ENCODE measurements around the gene PNPLA3. TPM values are rescaled to one million over a fixed set of nuclear protein-coding genes. Genes with fewer than 3 reads are reported as not detected.

PNPLA3 gene
- polyA plus RNA-seq, 2 donors, result 0.19 to 0.41 TPM

DNA sequence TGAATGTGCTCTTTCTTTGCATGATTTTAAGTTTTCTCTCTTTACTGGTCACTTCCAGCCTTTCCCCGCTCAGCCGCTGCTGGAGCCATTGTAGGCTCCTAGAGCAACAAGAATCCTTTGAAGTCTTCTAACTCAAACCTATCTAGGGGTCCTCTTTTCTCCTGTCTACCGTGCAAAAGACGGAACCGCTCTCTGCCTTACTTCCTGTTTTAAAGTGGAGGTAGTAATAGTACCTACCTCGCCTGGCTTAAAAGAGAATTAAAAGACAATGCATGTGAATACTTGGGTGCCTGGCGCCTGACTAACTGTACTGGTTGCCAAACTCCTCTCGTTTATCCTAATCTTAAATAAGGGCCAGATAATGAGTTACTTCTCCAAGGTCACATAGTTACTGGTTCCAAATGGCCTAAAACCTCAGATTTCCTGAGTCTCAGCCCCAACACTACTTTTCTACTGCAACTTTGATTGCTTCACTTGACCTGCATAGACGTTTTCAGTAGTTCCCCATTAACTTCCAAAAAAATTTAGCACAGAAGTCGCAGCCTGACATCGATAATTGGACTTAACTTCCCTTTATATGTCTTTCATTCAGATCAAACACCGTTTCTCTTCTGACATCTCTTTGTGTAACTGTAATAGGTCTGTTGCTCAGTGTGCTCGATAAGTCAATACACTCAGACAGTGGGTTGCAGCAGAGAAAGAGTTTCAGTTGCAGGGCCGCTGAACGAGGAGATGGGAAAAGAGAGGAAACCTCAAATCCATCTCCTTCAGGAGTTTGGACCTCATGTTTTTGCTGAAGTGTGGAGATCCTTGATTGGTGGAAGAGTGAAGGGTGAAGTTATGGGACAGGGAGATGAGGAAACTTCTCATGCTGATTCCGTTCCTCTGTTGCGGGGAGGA is 32.5 kb downstream of the PNPLA3 start:
- peak overlapping the region; percentile 60 to 85 for H3K27ac ChIP-seq (ENCODE audit: low read depth in 2 of 2, low read length in 1 of 2)
- H3K36me3 ChIP-seq (ENCODE audit: control insufficient read depth in 2 of 2, insufficient read depth in 2 of 2, low read length in 1 of 2), result peaks cover 0 to 3% of the 10 kb centered on the region in 2 donors
- H3K4me1 ChIP-seq (ENCODE audit: control insufficient read depth in 2 of 2, insufficient read depth in 2 of 2, low read length in 1 of 2), result peaks cover 4 to 5% of the 10 kb centered on the region in 2 donors
- WGBS, 2 donors, result 39 to 42% methylated on average over 17 of the region's 17 CpGs
- peak overlapping the region; percentile 65 to 92 for H3K4me3 ChIP-seq (ENCODE audit: low read depth in 1 of 2, low read length in 2 of 2)
- no peaks in the 10 kb centered on the region for H3K27me3 ChIP-seq (ENCODE audit: control insufficient read depth in 1 of 2, insufficient read depth in 2 of 2, low read length in 2 of 2)
- H3K9me3 ChIP-seq (ENCODE audit: control insufficient read depth in 2 of 2, insufficient read depth in 1 of 2, low read depth in 1 of 2, low read length in 1 of 2), result no peaks in the 10 kb centered on the region

GRCh38 chr22:43956805-43957463 is 33.3 kb downstream of the PNPLA3 start:
- 64 to 68% methylated on average over 9 of the region's 9 CpGs for WGBS, 2 donors
- Histone ChIP-seq H3K4me1 (ENCODE audit: control insufficient read depth in 2 of 2, insufficient read depth in 2 of 2, low read length in 1 of 2) (peaks cover 2 to 4% of the 10 kb centered on the region in 2 donors), H3K4me3 (ENCODE audit: low read depth in 1 of 2, low read length in 2 of 2) (no peak overlapping the region), H3K36me3 (ENCODE audit: control insufficient read depth in 2 of 2, insufficient read depth in 2 of 2, low read length in 1 of 2) (peaks cover 0 to 3% of the 10 kb centered on the region in 2 donors), H3K27ac (ENCODE audit: low read depth in 2 of 2, low read length in 1 of 2) (no peak overlapping the region), H3K9me3 (ENCODE audit: control insufficient read depth in 2 of 2, insufficient read depth in 1 of 2, low read depth in 1 of 2, low read length in 1 of 2) (no peaks in the 10 kb centered on the region), H3K27me3 (ENCODE audit: control insufficient read depth in 1 of 2, insufficient read depth in 2 of 2, low read length in 2 of 2) (no peaks in the 10 kb centered on the region)

DNA sequence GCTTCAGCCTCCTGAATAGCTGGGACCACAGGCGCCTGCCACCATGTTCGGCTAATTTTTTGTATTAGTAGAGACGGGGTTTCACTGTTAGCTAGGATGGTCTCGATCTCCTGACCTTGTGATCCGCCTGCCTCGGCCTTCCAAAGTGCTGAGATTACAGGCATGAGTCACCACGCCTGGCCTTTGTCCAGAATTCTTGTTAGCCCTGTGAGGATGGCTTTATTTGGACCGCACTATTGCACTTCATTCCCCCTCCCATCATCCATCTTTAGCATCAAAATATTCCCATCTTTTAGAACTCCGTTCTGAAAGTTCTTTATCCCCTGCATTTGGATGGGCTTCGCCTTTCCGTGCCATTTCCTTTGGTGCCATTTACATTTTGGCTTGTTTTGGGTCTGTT is 34.3 kb downstream of the PNPLA3 start:
- Histone ChIP-seq H3K4me3 (ENCODE audit: low read depth in 1 of 2, low read length in 2 of 2) (no peak overlapping the region), H3K27me3 (ENCODE audit: control insufficient read depth in 1 of 2, insufficient read depth in 2 of 2, low read length in 2 of 2) (no peaks in the 10 kb centered on the region), H3K36me3 (ENCODE audit: control insufficient read depth in 2 of 2, insufficient read depth in 2 of 2, low read length in 1 of 2) (peaks cover 0 to 3% of the 10 kb centered on the region in 2 donors), H3K27ac (ENCODE audit: low read depth in 2 of 2, low read length in 1 of 2) (no peak overlapping the region), H3K4me1 (ENCODE audit: control insufficient read depth in 2 of 2, insufficient read depth in 2 of 2, low read length in 1 of 2) (peaks cover 2 to 4% of the 10 kb centered on the region in 2 donors), H3K9me3 (ENCODE audit: control insufficient read depth in 2 of 2, insufficient read depth in 1 of 2, low read depth in 1 of 2, low read length in 1 of 2) (no peaks in the 10 kb centered on the region)
- 75 to 80% methylated on average over 11 of the region's 11 CpGs for WGBS, 2 donors

- peaks cover 19 to 30% of the 10 kb centered on the region in 2 donors for H3K36me3 ChIP-seq (ENCODE audit: control insufficient read depth in 2 of 2, insufficient read depth in 2 of 2, low read length in 1 of 2)
- 96 to 98% methylated on average over 10 of the region's 10 CpGs for WGBS, 2 donors
These were observed 40.8 kb downstream of the PNPLA3 start for GRCh38 chr22:43964314-43964857.

DNA sequence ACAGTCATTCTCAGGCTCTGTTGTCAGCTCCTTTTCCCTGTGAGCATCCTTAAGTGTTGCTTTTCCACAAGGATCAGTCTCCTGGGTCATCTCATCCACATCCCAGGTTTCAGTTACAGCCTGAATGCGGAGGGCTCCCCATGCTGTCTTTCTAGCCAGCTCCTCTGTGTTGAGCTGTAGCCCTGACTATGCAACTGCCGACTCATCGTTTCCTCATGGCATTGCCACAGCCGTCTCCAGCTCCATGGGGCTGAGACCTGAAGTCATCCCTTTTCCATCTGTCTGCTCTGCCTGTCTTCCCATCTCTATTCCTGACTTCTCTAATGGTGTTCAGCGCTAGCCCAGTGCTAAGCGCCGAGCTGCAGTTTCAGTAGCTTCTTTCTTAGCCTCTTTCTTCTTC is 43.5 kb downstream of the PNPLA3 start:
- Histone ChIP-seq H3K9me3 (ENCODE audit: control insufficient read depth in 2 of 2, insufficient read depth in 1 of 2, low read depth in 1 of 2, low read length in 1 of 2) (no peaks in the 10 kb centered on the region), H3K27ac (ENCODE audit: low read depth in 2 of 2, low read length in 1 of 2) (no peak overlapping the region), H3K36me3 (ENCODE audit: control insufficient read depth in 2 of 2, insufficient read depth in 2 of 2, low read length in 1 of 2) (peaks cover 22 to 40% of the 10 kb centered on the region in 2 donors), H3K27me3 (ENCODE audit: control insufficient read depth in 1 of 2, insufficient read depth in 2 of 2, low read length in 2 of 2) (no peaks in the 10 kb centered on the region), H3K4me1 (ENCODE audit: control insufficient read depth in 2 of 2, insufficient read depth in 2 of 2, low read length in 1 of 2) (no peaks in the 10 kb centered on the region), H3K4me3 (ENCODE audit: low read depth in 1 of 2, low read length in 2 of 2) (no peak overlapping the region)
- 95% methylated on average over 7 of the region's 7 CpGs for WGBS, 2 donors

More at GRCh38 chr22:43964314-43964857, 40.8 kb downstream of the PNPLA3 start:
- H3K4me3 ChIP-seq (ENCODE audit: low read depth in 1 of 2, low read length in 2 of 2), result no peak overlapping the region
- H3K9me3 ChIP-seq (ENCODE audit: control insufficient read depth in 2 of 2, insufficient read depth in 1 of 2, low read depth in 1 of 2, low read length in 1 of 2), result no peaks in the 10 kb centered on the region
- H3K4me1 ChIP-seq (ENCODE audit: control insufficient read depth in 2 of 2, insufficient read depth in 2 of 2, low read length in 1 of 2), result no peaks in the 10 kb centered on the region
- no peaks in the 10 kb centered on the region for H3K27me3 ChIP-seq (ENCODE audit: control insufficient read depth in 1 of 2, insufficient read depth in 2 of 2, low read length in 2 of 2)
- no peak overlapping the region for H3K27ac ChIP-seq (ENCODE audit: low read depth in 2 of 2, low read length in 1 of 2)

DNA sequence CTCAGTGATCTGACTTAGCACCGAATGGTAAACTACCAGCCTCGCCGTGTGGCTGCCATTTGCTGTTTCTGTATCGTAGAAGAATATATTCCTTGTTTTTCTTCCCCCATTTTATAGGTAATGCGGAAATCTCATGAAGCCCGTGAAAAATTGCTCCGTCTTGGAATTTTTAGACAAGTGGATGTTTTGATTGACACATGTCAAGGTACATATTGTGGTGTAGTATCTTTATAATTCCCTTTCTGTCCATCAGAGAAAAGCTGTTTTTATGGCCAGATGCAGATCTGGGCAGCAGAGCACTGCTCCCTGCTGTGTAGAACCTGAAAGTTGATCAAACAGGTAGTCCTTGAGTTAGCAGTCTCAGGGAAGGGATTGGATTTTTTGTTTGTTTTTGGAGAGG is 45.0 kb downstream of the PNPLA3 start:
- H3K4me1 ChIP-seq (ENCODE audit: control insufficient read depth in 2 of 2, insufficient read depth in 2 of 2, low read length in 1 of 2), result no peaks in the 10 kb centered on the region
- H3K36me3 ChIP-seq (ENCODE audit: control insufficient read depth in 2 of 2, insufficient read depth in 2 of 2, low read length in 1 of 2), result peaks cover 28 to 48% of the 10 kb centered on the region in 2 donors
- H3K27me3 ChIP-seq (ENCODE audit: control insufficient read depth in 1 of 2, insufficient read depth in 2 of 2, low read length in 2 of 2), result no peaks in the 10 kb centered on the region
- H3K4me3 ChIP-seq (ENCODE audit: low read depth in 1 of 2, low read length in 2 of 2), result no peak overlapping the region
- H3K27ac ChIP-seq (ENCODE audit: low read depth in 2 of 2, low read length in 1 of 2), result no peak overlapping the region
- no peaks in the 10 kb centered on the region for H3K9me3 ChIP-seq (ENCODE audit: control insufficient read depth in 2 of 2, insufficient read depth in 1 of 2, low read depth in 1 of 2, low read length in 1 of 2)
- WGBS, 2 donors, result 95 to 97% methylated on average over 7 of the region's 7 CpGs

DNA sequence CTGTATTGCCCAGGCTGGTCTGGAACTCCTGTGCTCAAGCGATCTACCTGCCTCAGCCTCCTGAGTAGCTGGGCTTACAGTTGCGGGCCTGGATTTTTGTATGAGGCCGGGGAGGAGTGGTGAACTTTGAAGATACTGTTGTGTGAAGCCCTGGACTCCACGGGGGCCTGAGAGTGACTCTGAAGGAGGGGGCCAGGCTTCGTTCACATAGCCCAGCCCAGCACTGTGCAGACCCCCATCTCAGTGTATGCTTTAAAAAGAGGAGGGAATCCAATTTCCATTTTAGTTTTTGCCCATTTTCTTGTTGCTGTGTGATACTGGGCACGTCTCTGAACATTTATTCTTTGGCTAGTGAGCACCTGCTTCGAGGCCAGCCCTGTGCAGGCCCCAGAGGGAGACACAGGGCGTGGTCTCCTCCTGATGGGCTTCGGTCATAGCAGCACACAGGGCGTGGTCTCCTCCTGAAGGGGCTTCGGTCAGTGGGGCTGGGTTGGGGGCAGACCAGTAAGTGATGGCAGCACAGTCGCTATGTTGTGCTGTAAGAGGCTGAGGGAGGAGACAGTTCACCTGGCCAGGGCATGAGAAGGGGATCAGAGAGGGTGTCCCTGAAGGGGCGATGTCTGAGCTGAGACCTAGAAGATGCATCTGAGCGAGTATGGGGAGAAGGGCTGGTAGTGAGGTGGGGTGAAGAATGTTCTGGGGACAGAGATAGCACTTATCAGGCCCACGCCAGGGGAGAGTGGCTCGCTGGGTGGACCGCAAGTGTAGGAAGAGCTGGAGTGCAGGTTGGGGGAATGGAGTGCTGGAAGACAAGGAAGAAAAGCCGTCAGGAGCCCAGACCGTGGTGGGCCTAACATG is 45.6 kb downstream of the PNPLA3 start:
- Histone ChIP-seq H3K9me3 (ENCODE audit: control insufficient read depth in 2 of 2, insufficient read depth in 1 of 2, low read depth in 1 of 2, low read length in 1 of 2) (no peaks in the 10 kb centered on the region), H3K27ac (ENCODE audit: low read depth in 2 of 2, low read length in 1 of 2) (no peak overlapping the region), H3K4me3 (ENCODE audit: low read depth in 1 of 2, low read length in 2 of 2) (no peak overlapping the region), H3K4me1 (ENCODE audit: control insufficient read depth in 2 of 2, insufficient read depth in 2 of 2, low read length in 1 of 2) (no peaks in the 10 kb centered on the region), H3K27me3 (ENCODE audit: control insufficient read depth in 1 of 2, insufficient read depth in 2 of 2, low read length in 2 of 2) (no peaks in the 10 kb centered on the region), H3K36me3 (ENCODE audit: control insufficient read depth in 2 of 2, insufficient read depth in 2 of 2, low read length in 1 of 2) (peaks cover 31 to 51% of the 10 kb centered on the region in 2 donors)
- 91 to 95% methylated on average over 19 of the region's 19 CpGs for WGBS, 2 donors

DNA sequence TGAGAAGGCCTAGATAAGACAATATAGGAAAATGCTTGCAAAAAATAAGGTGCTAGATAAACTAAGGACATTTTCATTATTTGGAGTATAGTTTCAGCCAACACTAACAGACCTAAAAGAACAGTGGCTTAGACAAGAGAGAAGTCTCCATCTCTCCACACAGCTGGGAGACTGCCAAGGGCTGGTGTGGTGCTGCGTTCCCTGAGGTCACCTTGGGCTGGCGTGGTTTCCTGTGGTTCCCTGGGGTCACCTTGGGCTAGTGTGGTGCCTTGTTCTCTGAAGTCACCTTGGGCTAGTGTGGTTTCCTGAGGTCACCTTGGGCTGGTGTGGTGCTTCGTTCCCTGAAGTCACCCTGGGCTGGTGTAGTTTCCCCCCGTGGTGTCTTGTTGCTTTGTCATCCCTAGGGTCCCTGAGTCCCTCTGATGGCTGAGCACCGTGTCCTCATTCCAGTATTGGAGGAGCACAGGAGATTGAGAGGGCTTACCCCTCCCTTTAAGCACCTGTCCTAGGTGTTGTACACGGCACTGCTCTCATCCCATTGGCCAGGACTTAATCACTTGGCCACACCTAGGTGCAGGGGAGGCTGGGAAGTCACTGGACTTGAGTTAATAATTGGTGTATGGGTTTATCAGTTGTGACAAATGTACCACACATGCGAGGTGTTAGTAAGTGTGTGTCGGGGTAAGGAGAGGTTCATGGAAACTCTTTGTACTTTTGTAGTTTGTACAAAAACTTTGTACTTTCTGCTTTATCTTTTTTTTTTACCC is 46.6 kb downstream of the PNPLA3 start:
- peaks cover 35 to 54% of the 10 kb centered on the region in 2 donors for H3K36me3 ChIP-seq (ENCODE audit: control insufficient read depth in 2 of 2, insufficient read depth in 2 of 2, low read length in 1 of 2)
- H3K9me3 ChIP-seq (ENCODE audit: control insufficient read depth in 2 of 2, insufficient read depth in 1 of 2, low read depth in 1 of 2, low read length in 1 of 2), result no peaks in the 10 kb centered on the region
- WGBS, 2 donors, result 71 to 84% methylated on average over 8 of the region's 8 CpGs
- H3K4me1 ChIP-seq (ENCODE audit: control insufficient read depth in 2 of 2, insufficient read depth in 2 of 2, low read length in 1 of 2), result no peaks in the 10 kb centered on the region
- H3K27ac ChIP-seq (ENCODE audit: low read depth in 2 of 2, low read length in 1 of 2), result no peak overlapping the region
- H3K4me3 ChIP-seq (ENCODE audit: low read depth in 1 of 2, low read length in 2 of 2), result no peak overlapping the region
- no peaks in the 10 kb centered on the region for H3K27me3 ChIP-seq (ENCODE audit: control insufficient read depth in 1 of 2, insufficient read depth in 2 of 2, low read length in 2 of 2)

Data from esophagus (tissue), 2 donors.